IMR-90 (cell line): ENCODE data around the gene OSCP1.

Experiments used
- MAFK ChIP-seq: IDR thresholded peaks from 2 replicates; pipeline ENCODE4 v1.6.1; 2012; ENCODE audit warnings: low read depth, low read length, improper control_type of control experiment
- POLR2A ChIP-seq: IDR thresholded peaks from 2 replicates; pipeline ENCODE4 v1.6.1; 2012; ENCODE audit warnings: mild to moderate bottlenecking, low read depth, low read length
- TF ChIP-seq, protein P1 (sequence below): fragments of 150-350 bp; IDR thresholded peaks from 2 replicates; pipeline ENCODE4 v1.6.1; 2017; ENCODE audit warnings: mild to moderate bottlenecking, antibody characterized with exemption, low read length, low read depth
- TF ChIP-seq, protein P2 (sequence below): conservative IDR thresholded peaks from 2 replicates; pipeline ENCODE4 v1.5.1; 2012; ENCODE audit warnings: mild to moderate bottlenecking, low read depth, low read length, improper control_type of control experiment

DNA sequence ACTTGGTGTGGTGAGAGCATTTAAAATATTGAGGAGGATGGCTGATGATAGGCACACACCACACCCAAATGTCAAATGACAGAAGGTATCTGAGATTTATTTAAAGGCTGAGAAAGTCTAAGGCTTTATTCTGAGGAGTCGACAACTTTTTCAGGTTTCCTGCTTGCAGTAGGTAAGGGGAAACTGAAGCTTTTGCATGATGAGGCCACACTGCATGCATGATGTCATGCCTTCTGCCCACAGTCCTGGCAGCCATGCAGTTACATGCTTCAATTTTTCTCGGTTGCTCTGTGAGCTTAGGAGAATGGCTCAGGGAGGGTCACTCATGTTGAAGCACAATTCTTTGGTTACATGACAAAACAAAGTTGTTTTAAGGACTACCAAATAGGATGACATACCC, 7.0 kb downstream of the OSCP1 start:
- TF ChIP-seq, protein P1, sequence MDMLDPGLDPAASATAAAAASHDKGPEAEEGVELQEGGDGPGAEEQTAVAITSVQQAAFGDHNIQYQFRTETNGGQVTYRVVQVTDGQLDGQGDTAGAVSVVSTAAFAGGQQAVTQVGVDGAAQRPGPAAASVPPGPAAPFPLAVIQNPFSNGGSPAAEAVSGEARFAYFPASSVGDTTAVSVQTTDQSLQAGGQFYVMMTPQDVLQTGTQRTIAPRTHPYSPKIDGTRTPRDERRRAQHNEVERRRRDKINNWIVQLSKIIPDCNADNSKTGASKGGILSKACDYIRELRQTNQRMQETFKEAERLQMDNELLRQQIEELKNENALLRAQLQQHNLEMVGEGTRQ = no peak
- TF ChIP-seq MAFK (no peak), POLR2A (no peak)
- TF ChIP-seq, protein P2, sequence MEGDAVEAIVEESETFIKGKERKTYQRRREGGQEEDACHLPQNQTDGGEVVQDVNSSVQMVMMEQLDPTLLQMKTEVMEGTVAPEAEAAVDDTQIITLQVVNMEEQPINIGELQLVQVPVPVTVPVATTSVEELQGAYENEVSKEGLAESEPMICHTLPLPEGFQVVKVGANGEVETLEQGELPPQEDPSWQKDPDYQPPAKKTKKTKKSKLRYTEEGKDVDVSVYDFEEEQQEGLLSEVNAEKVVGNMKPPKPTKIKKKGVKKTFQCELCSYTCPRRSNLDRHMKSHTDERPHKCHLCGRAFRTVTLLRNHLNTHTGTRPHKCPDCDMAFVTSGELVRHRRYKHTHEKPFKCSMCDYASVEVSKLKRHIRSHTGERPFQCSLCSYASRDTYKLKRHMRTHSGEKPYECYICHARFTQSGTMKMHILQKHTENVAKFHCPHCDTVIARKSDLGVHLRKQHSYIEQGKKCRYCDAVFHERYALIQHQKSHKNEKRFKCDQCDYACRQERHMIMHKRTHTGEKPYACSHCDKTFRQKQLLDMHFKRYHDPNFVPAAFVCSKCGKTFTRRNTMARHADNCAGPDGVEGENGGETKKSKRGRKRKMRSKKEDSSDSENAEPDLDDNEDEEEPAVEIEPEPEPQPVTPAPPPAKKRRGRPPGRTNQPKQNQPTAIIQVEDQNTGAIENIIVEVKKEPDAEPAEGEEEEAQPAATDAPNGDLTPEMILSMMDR = no peak
